Measurements from ENCODE around the gene COPS7A. TPM values are rescaled to one million over a fixed set of nuclear protein-coding genes. Genes with fewer than 3 reads are reported as not detected.

COPS7A gene
- total RNA-seq, 1 experiment from 2014 or later: 67.8 TPM

- ATAC-seq: peak; percentile 97
- no peaks in the 10 kb centered on the region for H4K20me1 ChIP-seq (ENCODE audit: insufficient read depth)
- H2AFZ ChIP-seq (ENCODE audit: low read depth, low read length, poor library complexity, severe bottlenecking): no peak overlapping the region
- no peaks in the 10 kb centered on the region for H3K9me2 ChIP-seq (ENCODE audit: insufficient read depth)
- DNase-seq (ENCODE audit: low read depth, low spot score): no peak
- H3K9ac ChIP-seq (ENCODE audit: low read length): peak overlapping the region; percentile 12
- BruUV-seq (replicated peaks): no TSS peak
- no peaks in the 10 kb centered on the region for H3K79me2 ChIP-seq (ENCODE audit: insufficient read depth, low read length)
- ChIA-PET RAD21 (ENCODE audit: low non-redundant PET in 1 of 2, low total read pairs in 2 of 2, uncharacterized antibody in 2 of 2, unreplicated experiment in 2 of 2) (no interaction called here), CTCF (interaction anchor here (1.0 to 1.2 kb wide), 2 partner anchors 11 to 43 kb away, joined by 3 read pairs; no protein-coding TSS in a partner anchor), POLR2A (interaction anchor here (1.7 kb wide), 1 partner anchor 12 kb away, joined by 4 read pairs; the partner anchor contains the start of gene COPS7A)
- H3K4me1 ChIP-seq (ENCODE audit: control insufficient read depth in 1 of 2, insufficient read depth in 2 of 2, low read length in 2 of 2): peaks cover 4 to 10% of the 10 kb centered on the region in 2 experiments
- H3K27ac ChIP-seq (ENCODE audit: low read depth, low read length): peak overlapping the region; percentile 63; the same call in 1 of the 2 replicates
- no peak overlapping the region for H3K4me3 ChIP-seq (replicated peaks in 1 of 2; ENCODE audit: low read depth in 1 of 2, low read length in 2 of 2)
- peak overlapping the region; percentile 23; the same call in 1 of the 2 replicates for H3K4me2 ChIP-seq (ENCODE audit: low read length)
- intact Hi-C loops (cut with micrococcal nuclease): loop anchor here (1.0 kb wide), 2 partner anchors 44 to 90 kb away; no protein-coding TSS in a partner anchor
- H3K9me3 ChIP-seq (ENCODE audit: control insufficient read depth in 1 of 2, insufficient read depth in 1 of 2, low read depth in 1 of 2, low read length in 2 of 2): no peaks in the 10 kb centered on the region
- H3K36me3 ChIP-seq (ENCODE audit: control insufficient read depth in 1 of 2, insufficient read depth in 2 of 2, low read length in 2 of 2): peaks cover 0 to 11% of the 10 kb centered on the region in 2 experiments; a peak in 1 of 4 replicates
- TF ChIP-seq, protein P1, sequence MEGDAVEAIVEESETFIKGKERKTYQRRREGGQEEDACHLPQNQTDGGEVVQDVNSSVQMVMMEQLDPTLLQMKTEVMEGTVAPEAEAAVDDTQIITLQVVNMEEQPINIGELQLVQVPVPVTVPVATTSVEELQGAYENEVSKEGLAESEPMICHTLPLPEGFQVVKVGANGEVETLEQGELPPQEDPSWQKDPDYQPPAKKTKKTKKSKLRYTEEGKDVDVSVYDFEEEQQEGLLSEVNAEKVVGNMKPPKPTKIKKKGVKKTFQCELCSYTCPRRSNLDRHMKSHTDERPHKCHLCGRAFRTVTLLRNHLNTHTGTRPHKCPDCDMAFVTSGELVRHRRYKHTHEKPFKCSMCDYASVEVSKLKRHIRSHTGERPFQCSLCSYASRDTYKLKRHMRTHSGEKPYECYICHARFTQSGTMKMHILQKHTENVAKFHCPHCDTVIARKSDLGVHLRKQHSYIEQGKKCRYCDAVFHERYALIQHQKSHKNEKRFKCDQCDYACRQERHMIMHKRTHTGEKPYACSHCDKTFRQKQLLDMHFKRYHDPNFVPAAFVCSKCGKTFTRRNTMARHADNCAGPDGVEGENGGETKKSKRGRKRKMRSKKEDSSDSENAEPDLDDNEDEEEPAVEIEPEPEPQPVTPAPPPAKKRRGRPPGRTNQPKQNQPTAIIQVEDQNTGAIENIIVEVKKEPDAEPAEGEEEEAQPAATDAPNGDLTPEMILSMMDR (IDR thresholded peaks at IDR 0.05 in 2 of 3, conservative IDR thresholded peaks at IDR 0.05 in 1 of 3; ENCODE audit: borderline replicate concordance in 1 of 3, insufficient read depth in 1 of 3, low read depth in 2 of 3, low read length in 2 of 3): peak; percentile 85 to 86 (median 86)
- TF ChIP-seq ZNF274 (IDR thresholded peaks at IDR 0.05; ENCODE audit: low read depth, low read length) (no peak), EZH2phosphoT487 (IDR thresholded peaks at IDR 0.05; ENCODE audit: borderline replicate concordance) (no peak), CEBPB (IDR thresholded peaks at IDR 0.05; ENCODE audit: low read depth) (no peak), EZH2 (IDR thresholded peaks at IDR 0.05) (no peak), POLR2AphosphoS5 (IDR thresholded peaks at IDR 0.05; ENCODE audit: low read depth, low read length) (no peak), YY1 (IDR thresholded peaks at IDR 0.05; ENCODE audit: extremely low read depth, insufficient replicate concordance, low read depth, low read length) (no peak), MAX (IDR thresholded peaks at IDR 0.05) (no peak), TCF7L2 (IDR thresholded peaks at IDR 0.05; ENCODE audit: borderline replicate concordance, extremely low read depth, insufficient read depth, insufficient read length) (no peak), SRF (IDR thresholded peaks at IDR 0.05; ENCODE audit: low read depth) (no peak), FOSL1 (IDR thresholded peaks at IDR 0.05; ENCODE audit: low read depth) (peak; percentile 27; the same call in 1 of the 2 replicates), JUND (IDR thresholded peaks at IDR 0.05) (no peak), RAD21 (IDR thresholded peaks at IDR 0.05; ENCODE audit: low read depth) (peak; percentile 81)
- TF ChIP-seq, protein P2, sequence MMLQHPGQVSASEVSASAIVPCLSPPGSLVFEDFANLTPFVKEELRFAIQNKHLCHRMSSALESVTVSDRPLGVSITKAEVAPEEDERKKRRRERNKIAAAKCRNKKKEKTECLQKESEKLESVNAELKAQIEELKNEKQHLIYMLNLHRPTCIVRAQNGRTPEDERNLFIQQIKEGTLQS (IDR thresholded peaks at IDR 0.05): no peak
- TF ChIP-seq, protein P3, sequence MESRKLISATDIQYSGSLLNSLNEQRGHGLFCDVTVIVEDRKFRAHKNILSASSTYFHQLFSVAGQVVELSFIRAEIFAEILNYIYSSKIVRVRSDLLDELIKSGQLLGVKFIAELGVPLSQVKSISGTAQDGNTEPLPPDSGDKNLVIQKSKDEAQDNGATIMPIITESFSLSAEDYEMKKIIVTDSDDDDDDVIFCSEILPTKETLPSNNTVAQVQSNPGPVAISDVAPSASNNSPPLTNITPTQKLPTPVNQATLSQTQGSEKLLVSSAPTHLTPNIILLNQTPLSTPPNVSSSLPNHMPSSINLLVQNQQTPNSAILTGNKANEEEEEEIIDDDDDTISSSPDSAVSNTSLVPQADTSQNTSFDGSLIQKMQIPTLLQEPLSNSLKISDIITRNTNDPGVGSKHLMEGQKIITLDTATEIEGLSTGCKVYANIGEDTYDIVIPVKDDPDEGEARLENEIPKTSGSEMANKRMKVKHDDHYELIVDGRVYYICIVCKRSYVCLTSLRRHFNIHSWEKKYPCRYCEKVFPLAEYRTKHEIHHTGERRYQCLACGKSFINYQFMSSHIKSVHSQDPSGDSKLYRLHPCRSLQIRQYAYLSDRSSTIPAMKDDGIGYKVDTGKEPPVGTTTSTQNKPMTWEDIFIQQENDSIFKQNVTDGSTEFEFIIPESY (IDR thresholded peaks at IDR 0.05; ENCODE audit: extremely low read depth, insufficient replicate concordance, low read length): no peak
- no peaks in the 10 kb centered on the region for H3K27me3 ChIP-seq (ENCODE audit: insufficient read depth, low read length)
These were observed 11.8 kb downstream of the COPS7A start for GRCh38 chr12:6735448-6736191.

All from HCT116 (cell line).